GM12878 (cell line): ENCODE measurements around the gene ZNF618.

Experiments used
- BRCA1 ChIP-seq: IDR thresholded peaks from 2 replicates; pipeline ENCODE4 v1.6.1; 2011; ENCODE audit warnings: low read depth, low read length, improper control_type of control experiment
- CTCF ChIP-seq, 3 experiments: IDR thresholded peaks in 2 of 3; conservative IDR thresholded peaks in 1 of 3; 2 replicates each; pipeline ENCODE4 v1.5.1; 2011; ENCODE audit warnings: low read depth in 3 of 3, low read length in 3 of 3, mild to moderate bottlenecking in 3 of 3, control low read depth in 2 of 3, moderate library complexity in 2 of 3, inconsistent platforms in 1 of 3, mixed read lengths in 1 of 3; ENCODE audit not compliant: control insufficient read depth in 2 of 3, insufficient read depth in 1 of 3; ENCODE audit errors: extremely low read depth in 1 of 3
- FOXM1 ChIP-seq: IDR thresholded peaks from 2 replicates; pipeline ENCODE4 v1.6.1; 2012; ENCODE audit warnings: low read depth, mild to moderate bottlenecking, inconsistent platforms, low read length, moderate library complexity
- POLR2A ChIP-seq: IDR thresholded peaks from 2 replicates; pipeline ENCODE4 v1.6.1; 2011; ENCODE audit warnings: low read depth, mild to moderate bottlenecking, low read length

GRCh38 chr9:113989017-113989713 lies 113.1 kb downstream of the ZNF618 start:
- TF ChIP-seq FOXM1 (no peak), BRCA1 (no peak), CTCF (IDR thresholded peaks at IDR 0.05 in 2 of 3, conservative IDR thresholded peaks at IDR 0.05 in 1 of 3; ENCODE audit: control insufficient read depth in 2 of 3, extremely low read depth in 1 of 3, insufficient read depth in 1 of 3, low read depth in 3 of 3, low read length in 3 of 3) (no peak), POLR2A (no peak)
